Measurements from ENCODE around the gene RPL10A. TPM values are rescaled to one million over a fixed set of nuclear protein-coding genes. Genes with fewer than 3 reads are reported as not detected.
A peak's percentile ranks its signal among the peaks of the same experiment; 100 is the strongest.

RPL10A gene
- 1,000 to 10,000 TPM; 1,152 to 2,101 (median 1,461) TPM for total RNA-seq

DNA sequence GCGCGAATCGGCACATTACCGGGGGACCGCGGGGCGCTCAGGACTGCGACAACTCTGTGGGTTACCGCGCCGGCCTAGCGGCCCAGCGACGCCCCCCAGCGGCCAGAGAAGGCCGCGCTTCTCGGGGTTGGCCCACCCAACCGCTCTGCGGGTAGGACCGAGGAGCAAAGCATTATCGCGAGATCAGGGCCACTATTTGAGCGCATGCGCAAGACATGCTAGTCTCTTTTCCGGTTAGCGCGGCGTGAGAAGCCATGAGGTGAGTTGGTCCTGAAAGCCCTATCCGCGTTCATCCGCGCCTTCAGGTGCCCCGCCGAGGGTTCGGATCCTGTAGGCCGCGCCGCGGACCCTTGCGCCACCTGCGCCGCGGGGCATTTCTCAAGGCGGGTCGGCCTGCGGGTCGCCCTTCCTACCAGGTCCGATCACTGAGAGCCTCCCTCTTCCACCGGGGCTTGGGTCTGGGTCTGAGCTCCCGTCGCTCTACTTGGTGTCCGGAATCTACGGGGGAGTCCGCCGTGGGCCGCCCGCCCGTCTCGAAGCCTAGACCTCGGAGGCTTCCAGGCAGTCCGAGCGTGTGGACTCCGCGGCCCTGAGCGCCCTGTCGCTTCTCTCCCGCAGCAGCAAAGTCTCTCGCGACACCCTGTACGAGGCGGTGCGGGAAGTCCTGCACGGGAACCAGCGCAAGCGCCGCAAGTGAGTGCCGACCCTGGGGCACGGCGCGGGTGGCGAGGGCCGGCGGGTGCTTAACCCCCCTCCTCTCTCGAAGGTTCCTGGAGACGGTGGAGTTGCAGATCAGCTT lies at the start of gene RPL10A:
Gene RPL10A (plus strand): TSS at position 221 of the 799 bp plus-strand sequence. CDS start 34 bp downstream, at position 255.
- peak within 1 kb of the TSS; percentile 91 to 93 (median 92) for H3K27ac ChIP-seq
- TF ChIP-seq, protein P1, sequence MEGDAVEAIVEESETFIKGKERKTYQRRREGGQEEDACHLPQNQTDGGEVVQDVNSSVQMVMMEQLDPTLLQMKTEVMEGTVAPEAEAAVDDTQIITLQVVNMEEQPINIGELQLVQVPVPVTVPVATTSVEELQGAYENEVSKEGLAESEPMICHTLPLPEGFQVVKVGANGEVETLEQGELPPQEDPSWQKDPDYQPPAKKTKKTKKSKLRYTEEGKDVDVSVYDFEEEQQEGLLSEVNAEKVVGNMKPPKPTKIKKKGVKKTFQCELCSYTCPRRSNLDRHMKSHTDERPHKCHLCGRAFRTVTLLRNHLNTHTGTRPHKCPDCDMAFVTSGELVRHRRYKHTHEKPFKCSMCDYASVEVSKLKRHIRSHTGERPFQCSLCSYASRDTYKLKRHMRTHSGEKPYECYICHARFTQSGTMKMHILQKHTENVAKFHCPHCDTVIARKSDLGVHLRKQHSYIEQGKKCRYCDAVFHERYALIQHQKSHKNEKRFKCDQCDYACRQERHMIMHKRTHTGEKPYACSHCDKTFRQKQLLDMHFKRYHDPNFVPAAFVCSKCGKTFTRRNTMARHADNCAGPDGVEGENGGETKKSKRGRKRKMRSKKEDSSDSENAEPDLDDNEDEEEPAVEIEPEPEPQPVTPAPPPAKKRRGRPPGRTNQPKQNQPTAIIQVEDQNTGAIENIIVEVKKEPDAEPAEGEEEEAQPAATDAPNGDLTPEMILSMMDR (IDR thresholded peaks at IDR 0.05): peak; percentile 93 to 99 (median 98)
- TF ChIP-seq POLR2A (IDR thresholded peaks at IDR 0.05): peak in 3 of 4 donors; percentile 76 to 94 (median 92)
- 0% methylated on average over 14 to 26 of the region's 86 CpGs for WGBS, 2 donors
- intact Hi-C loops (cut with DNase I): no loop called here
- H3K4me3 ChIP-seq: peak within 1 kb of the TSS; percentile 64 to 91 (median 74)
- H3K4me1 ChIP-seq: peaks cover 21 to 54% (median 21%) of the 10 kb centered on the region in 3 donors
- no peaks in the 10 kb centered on the region for H3K9me3 ChIP-seq
- peaks cover 7 to 71% (median 13%) of the 10 kb centered on the region in 3 donors for H3K36me3 ChIP-seq
- DNase-seq: peak; percentile 67
- H3K27me3 ChIP-seq: no peaks in the 10 kb centered on the region

DNA sequence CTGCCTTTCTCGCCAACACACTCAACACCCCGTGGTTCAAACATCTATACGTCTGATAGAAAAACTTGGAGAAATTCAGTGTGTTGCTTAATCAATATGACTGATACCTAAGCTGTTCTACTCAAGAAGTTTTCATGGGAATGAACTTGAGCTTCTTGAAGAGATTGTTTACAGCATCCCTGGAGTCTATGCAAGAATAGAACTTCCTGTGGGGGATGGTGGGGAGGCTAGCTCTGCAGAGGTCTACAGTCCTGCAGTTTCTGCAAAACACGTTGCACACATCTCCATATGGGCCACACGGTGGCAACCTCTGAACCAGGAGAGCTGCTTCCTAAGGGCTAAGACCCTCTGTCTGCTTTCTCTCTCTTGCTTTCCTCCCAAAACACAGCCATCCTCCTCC lies 48.8 kb upstream of the RPL10A start:
- no peaks in the 10 kb centered on the region for H3K9me3 ChIP-seq
- no peak overlapping the region for H3K27ac ChIP-seq
- peaks cover 6 to 93% (median 18%) of the 10 kb centered on the region in 3 donors for H3K36me3 ChIP-seq
- no peaks in the 10 kb centered on the region for H3K27me3 ChIP-seq
- peaks cover 4 to 26% (median 5%) of the 10 kb centered on the region in 3 donors for H3K4me1 ChIP-seq
- DNase-seq: no peak
- TF ChIP-seq POLR2A (IDR thresholded peaks at IDR 0.05): no peak
- TF ChIP-seq, protein P1 (IDR thresholded peaks at IDR 0.05): peak in 1 of 6 experiments; percentile 6
- 66 to 68% methylated on average over 5 of the region's 5 CpGs for WGBS, 2 donors
- H3K4me3 ChIP-seq: no peak overlapping the region
- intact Hi-C loops (cut with DNase I): loop anchor here (10.0 kb wide), 1 partner anchor 75 kb away; the partner anchor contains the start of gene PPARD

DNA sequence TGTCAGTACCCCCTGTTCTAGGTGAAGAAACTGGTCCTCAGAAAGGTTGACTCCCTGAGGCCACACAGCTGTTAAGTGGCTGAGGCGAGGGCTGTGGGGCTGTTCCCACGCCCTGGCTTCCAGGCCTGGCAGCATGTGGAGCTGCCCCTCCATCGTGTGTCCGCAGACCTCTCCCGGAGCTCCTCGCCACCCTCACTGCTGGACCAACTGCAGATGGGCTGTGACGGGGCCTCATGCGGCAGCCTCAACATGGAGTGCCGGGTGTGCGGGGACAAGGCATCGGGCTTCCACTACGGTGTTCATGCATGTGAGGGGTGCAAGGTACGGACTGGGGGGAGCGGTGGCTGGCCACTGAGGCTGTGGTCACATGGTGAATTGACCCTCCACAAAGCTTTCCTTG lies 48.2 kb upstream of the RPL10A start:
- Histone ChIP-seq H3K9me3 (no peaks in the 10 kb centered on the region), H3K4me1 (peaks cover 1 to 21% (median 3%) of the 10 kb centered on the region in 3 donors), H3K27me3 (no peaks in the 10 kb centered on the region), H3K36me3 (peaks cover 6 to 94% (median 24%) of the 10 kb centered on the region in 3 donors), H3K27ac (no peak overlapping the region), H3K4me3 (no peak overlapping the region)
- 90 to 94% methylated on average over 3 to 6 of the region's 14 CpGs for WGBS, 2 donors
- TF ChIP-seq POLR2A (IDR thresholded peaks at IDR 0.05): no peak
- TF ChIP-seq, protein P1 (IDR thresholded peaks at IDR 0.05): no peak
- DNase-seq: no peak
- intact Hi-C loops (cut with DNase I): loop anchor here (10.0 kb wide), 1 partner anchor 75 kb away; the partner anchor contains the start of gene PPARD

DNA sequence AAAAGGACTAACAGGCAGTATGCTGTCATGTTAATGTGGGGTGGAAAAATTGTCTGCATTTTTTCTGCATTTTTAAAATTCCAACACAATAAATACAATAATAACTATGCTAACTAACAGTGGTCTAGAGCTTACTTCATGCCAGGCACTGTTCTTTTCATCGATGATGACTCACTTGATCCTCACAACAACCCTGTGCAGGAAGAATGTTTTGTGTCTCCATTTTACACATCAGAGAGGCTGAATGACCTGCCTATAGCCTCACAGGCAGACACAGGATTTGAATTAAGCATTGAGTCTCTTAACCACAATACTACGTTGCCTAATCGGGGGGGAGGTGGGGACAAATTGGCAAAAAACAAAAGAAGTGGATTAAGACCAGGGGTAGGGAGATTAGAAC lies 42.9 kb upstream of the RPL10A start:
- no peak for DNase-seq
- WGBS, 2 donors: 38 to 41% methylated on average over 2 to 3 of the region's 3 CpGs
- no peak overlapping the region for H3K4me3 ChIP-seq
- no peak overlapping the region for H3K27ac ChIP-seq
- H3K4me1 ChIP-seq: peaks cover 0 to 4% (median 0%) of the 10 kb centered on the region in 3 donors
- H3K9me3 ChIP-seq: peaks cover 0 to 24% (median 12%) of the 10 kb centered on the region in 3 donors
- no peaks in the 10 kb centered on the region for H3K27me3 ChIP-seq
- H3K36me3 ChIP-seq: peaks cover 9 to 88% (median 24%) of the 10 kb centered on the region in 3 donors
- TF ChIP-seq, protein P1 (IDR thresholded peaks at IDR 0.05): no peak
- no peak for TF ChIP-seq POLR2A (IDR thresholded peaks at IDR 0.05)
- intact Hi-C loops (cut with DNase I): no loop called here

DNA sequence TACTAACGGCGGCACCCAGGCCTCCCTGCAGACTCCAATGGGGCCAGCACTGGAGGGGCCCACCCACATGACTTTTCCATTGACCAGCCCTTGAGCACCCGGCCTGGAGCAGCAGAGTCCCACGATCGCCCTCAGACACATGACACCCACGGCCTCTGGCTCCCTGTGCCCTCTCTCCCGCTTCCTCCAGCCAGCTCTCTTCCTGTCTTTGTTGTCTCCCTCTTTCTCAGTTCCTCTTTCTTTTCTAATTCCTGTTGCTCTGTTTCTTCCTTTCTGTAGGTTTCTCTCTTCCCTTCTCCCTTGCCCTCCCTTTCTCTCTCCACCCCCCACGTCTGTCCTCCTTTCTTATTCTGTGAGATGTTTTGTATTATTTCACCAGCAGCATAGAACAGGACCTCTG lies 42.1 kb upstream of the RPL10A start:
- Histone ChIP-seq H3K36me3 (peaks cover 9 to 81% (median 24%) of the 10 kb centered on the region in 3 donors), H3K27ac (no peak overlapping the region), H3K9me3 (peaks cover 0 to 26% (median 12%) of the 10 kb centered on the region in 3 donors), H3K4me1 (peaks cover 0 to 4% (median 0%) of the 10 kb centered on the region in 3 donors), H3K27me3 (no peaks in the 10 kb centered on the region), H3K4me3 (no peak overlapping the region)
- DNase-seq: no peak
- intact Hi-C loops (cut with DNase I): no loop called here
- TF ChIP-seq, protein P1 (IDR thresholded peaks at IDR 0.05): no peak
- no peak for TF ChIP-seq POLR2A (IDR thresholded peaks at IDR 0.05)
- 69 to 78% methylated on average over 5 to 7 of the region's 8 CpGs for WGBS, 2 donors
